Body of pancreas (tissue), 4 donors: Measurements from ENCODE around the gene RNF223. TPM values are rescaled to one million over a fixed set of nuclear protein-coding genes. Genes with fewer than 3 reads are reported as not detected.

Experiments used
- ATAC-seq: fragments of 150-250 bp; one replicate; pipeline ENCODE4 v1.9.1; 2016
- DNase-seq, 4 donors: peaks; one replicate each; pipeline ENCODE4 v3.0.0-alpha.2; 2019
- H3K27ac ChIP-seq, 4 donors: fragments of 200-600 bp; sonication (generic); 1 replicate in 3 of 4; 2 replicates in 1 of 4; pipeline versions ENCODE4 v1.5.1 to v1.6.1; 2016 to 2019; ENCODE audit warnings: mild to moderate bottlenecking in 1 of 4, mixed read lengths in 1 of 4, moderate library complexity in 1 of 4
- H3K27me3 ChIP-seq, 2 donors: fragments of 200-600 bp; sonication (generic); one replicate each; pipeline ENCODE4 v1.6.0; 2016; ENCODE audit warnings: mild to moderate bottlenecking in 1 of 2
- H3K36me3 ChIP-seq, 2 donors: fragments of 200-600 bp; sonication (generic); replicated peaks in 1 of 2; 2 replicates each; pipeline ENCODE4 v1.5.1; 2016; ENCODE audit warnings: low read depth in 2 of 2; ENCODE audit not compliant: insufficient read depth in 1 of 2
- H3K4me1 ChIP-seq: fragments of 200-600 bp; sonication (generic); one replicate; pipeline ENCODE4 v1.6.0; 2016
- H3K4me3 ChIP-seq, 2 donors: fragments of 200-600 bp; sonication (generic); 1 replicate in 1 of 2; 2 replicates in 1 of 2; pipeline ENCODE4 v1.5.1; 2016 to 2019
- H3K9me3 ChIP-seq, 3 donors: fragments of 200-600 bp; sonication (generic); 1 replicate in 2 of 3; 2 replicates in 1 of 3; pipeline ENCODE4 v1.5.1; 2016
- CTCF ChIP-seq, 7 experiments: fragments of 450-650 bp in 4 of 7; fragments of 200-600 bp in 3 of 7; sonication (generic) in 3 of 7; IDR thresholded peaks; one replicate each; pipeline ENCODE4 v1.5.1; 2016 to 2019; ENCODE audit warnings: antibody characterized with exemption in 7 of 7
- POLR2A ChIP-seq, 3 donors: fragments of 450-650 bp; IDR thresholded peaks; one replicate each; pipeline ENCODE4 v1.6.1; 2016; ENCODE audit warnings: antibody characterized with exemption in 3 of 3, mild to moderate bottlenecking in 2 of 3
- WGBS, 2 donors: methylation state at CpG; one replicate each; pipeline ENCODE4 v1.1.5; 2017; 5-methylcytosine and 5-hydroxymethylcytosine counted together
- intact Hi-C: fragments of 100-400 bp; cut with DNase I; formaldehyde crosslinking; loops from one replicate; pipeline ENCODE4 v1.15.1; 2023
- total RNA-seq, 2 donors: library from RNA; depleted of rRNA; stranded (reverse); fragments of >200 nt; gene quantifications; one replicate each; pipeline ENCODE4 v1.1.0, GENCODE V29; 2016

Gene RNF223
- total RNA-seq, 2 donors from 2014 or later: 0.26 TPM; not detected in 1

GRCh38 chr1:1034439-1034781, 39.7 kb downstream of the RNF223 start:
- intact Hi-C loops: loop anchor here (10.0 kb wide), 1 partner anchor 260 kb away; no protein-coding TSS in a partner anchor
- no peaks in the 10 kb centered on the region for H3K36me3 ChIP-seq
- DNase-seq (no peak), ATAC-seq (no peak)
- no peak overlapping the region for H3K27ac ChIP-seq
- H3K27me3 ChIP-seq: no peaks in the 10 kb centered on the region
- H3K9me3 ChIP-seq: no peaks in the 10 kb centered on the region
- WGBS, 2 donors: 79% methylated on average over 17 of the region's 30 CpGs; no CpG with 5 or more reads in 1 of the 2 donors
- H3K4me3 ChIP-seq: no peak overlapping the region
- TF ChIP-seq POLR2A (IDR thresholded peaks at IDR 0.05): no peak
- TF ChIP-seq CTCF (IDR thresholded peaks at IDR 0.05): no peak
- peaks cover 39% of the 10 kb centered on the region for H3K4me1 ChIP-seq

- no peaks in the 10 kb centered on the region for H3K27me3 ChIP-seq
- H3K27ac ChIP-seq: no peak overlapping the region
- ATAC-seq: no peak
- DNase-seq: no peak
- H3K4me1 ChIP-seq: peaks cover 39% of the 10 kb centered on the region
- 33 to 42% methylated on average over 47 to 56 of the region's 71 CpGs for WGBS, 2 donors
- H3K4me3 ChIP-seq: no peak overlapping the region
- no peaks in the 10 kb centered on the region for H3K9me3 ChIP-seq
- TF ChIP-seq CTCF (IDR thresholded peaks at IDR 0.05) (no peak), POLR2A (IDR thresholded peaks at IDR 0.05) (no peak)
- no peaks in the 10 kb centered on the region for H3K36me3 ChIP-seq
- intact Hi-C loops: loop anchor here (10.0 kb wide), 1 partner anchor 261 kb away; no protein-coding TSS in a partner anchor
Measured at GRCh38 chr1:1033731-1034438, 40.2 kb downstream of the RNF223 start.

GRCh38 chr1:1033009-1033587, 41.0 kb downstream of the RNF223 start:
- Histone ChIP-seq H3K4me3 (no peak overlapping the region), H3K4me1 (peaks cover 39% of the 10 kb centered on the region), H3K9me3 (no peaks in the 10 kb centered on the region), H3K27ac (peak overlapping the region in 2 of 4 donors; percentile 23 to 38), H3K36me3 (no peaks in the 10 kb centered on the region), H3K27me3 (no peaks in the 10 kb centered on the region)
- 7 to 19% methylated on average over 15 to 59 of the region's 73 CpGs for WGBS, 2 donors
- peak; percentile 89 to 94 (median 92) for DNase-seq
- intact Hi-C loops: loop anchor here (10.0 kb wide), 1 partner anchor 262 kb away; no protein-coding TSS in a partner anchor
- TF ChIP-seq CTCF (IDR thresholded peaks at IDR 0.05): peak; percentile 44 to 90 (median 75)
- no peak for TF ChIP-seq POLR2A (IDR thresholded peaks at IDR 0.05)
- peak; percentile 91 for ATAC-seq

GRCh38 chr1:1032424-1032823, 41.7 kb downstream of the RNF223 start:
- no peaks in the 10 kb centered on the region for H3K9me3 ChIP-seq
- no peaks in the 10 kb centered on the region for H3K36me3 ChIP-seq
- intact Hi-C loops: loop anchor here (10.0 kb wide), 1 partner anchor 262 kb away; no protein-coding TSS in a partner anchor
- 12 to 15% methylated on average over 4 to 15 of the region's 16 CpGs for WGBS, 2 donors
- peak overlapping the region in 3 of 4 donors; percentile 8 to 38 (median 23) for H3K27ac ChIP-seq
- DNase-seq (peak; percentile 58 to 71 (median 64)), ATAC-seq (peak; percentile 65)
- no peak overlapping the region for H3K4me3 ChIP-seq
- no peaks in the 10 kb centered on the region for H3K27me3 ChIP-seq
- H3K4me1 ChIP-seq: peaks cover 35% of the 10 kb centered on the region
- peak in 4 of 7 experiments; percentile 3 to 43 (median 24) for TF ChIP-seq CTCF (IDR thresholded peaks at IDR 0.05)
- TF ChIP-seq POLR2A (IDR thresholded peaks at IDR 0.05): peak in 1 of 3 donors; percentile 15
